HUDEP-2 (cell line): ENCODE data around the gene GPNMB.
A peak's percentile ranks its signal among the peaks of the same experiment; 100 is the strongest.
"Not testable (repeated sequence)": the region's sequence is repeated elsewhere in the genome, so short reads cannot be mapped to it uniquely, and the experiment has no call there.

ENCODE experiments used
- DNase-seq, 76 experiments: peaks; one replicate each; lab custom pipeline; 2025; ENCODE audit not compliant: unreplicated experiment in 76 of 76; lab: John Stamatoyannopoulos, UW

Gene GPNMB

DNA sequence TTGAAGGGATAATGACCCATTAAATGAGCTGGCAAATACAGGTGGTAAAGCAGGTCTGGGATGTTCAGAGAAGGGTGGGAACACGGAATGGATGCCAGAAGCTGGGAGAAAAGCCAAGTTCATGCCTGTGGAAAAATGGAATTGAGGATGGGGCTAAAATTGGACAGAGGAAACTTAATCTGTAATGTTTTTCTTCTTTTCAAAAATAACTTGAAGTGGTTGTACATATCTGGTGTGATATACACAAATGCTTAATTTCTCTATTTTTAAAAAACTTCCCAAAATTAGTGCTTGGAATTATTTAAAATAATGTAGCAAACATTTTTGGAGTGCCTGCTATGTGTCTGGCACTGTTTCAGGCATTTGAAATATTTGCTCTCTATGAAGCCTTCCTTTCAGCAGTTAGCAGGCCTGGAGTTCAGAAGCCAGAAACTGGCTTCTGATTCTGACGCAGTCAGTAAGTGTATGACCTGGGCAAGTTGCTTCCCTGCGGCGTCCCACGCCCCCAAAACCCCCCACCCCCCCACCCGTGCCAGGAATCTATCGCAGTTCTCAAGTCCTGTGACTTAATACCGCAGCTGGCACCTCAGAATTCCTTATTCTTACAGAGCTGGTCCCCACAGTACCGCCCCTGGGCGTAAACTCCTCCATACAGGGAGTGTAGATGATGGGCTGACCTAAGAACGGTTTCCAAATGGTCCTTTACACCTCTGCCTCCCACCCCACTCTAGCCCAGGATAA, 51.7 kb downstream of the GPNMB start:
- peak in 1 of 76 experiments; percentile 14 for DNase-seq

GRCh38 chr7:23298885-23299769, 52.6 kb downstream of the GPNMB start, which contains the start of gene MALSU1:
Gene MALSU1, plus strand, starts transcription at chr7:23299339. Its CDS starts 14 bp downstream, at chr7:23299353.
- peak; percentile 54 to 99 (median 93) for DNase-seq

DNA sequence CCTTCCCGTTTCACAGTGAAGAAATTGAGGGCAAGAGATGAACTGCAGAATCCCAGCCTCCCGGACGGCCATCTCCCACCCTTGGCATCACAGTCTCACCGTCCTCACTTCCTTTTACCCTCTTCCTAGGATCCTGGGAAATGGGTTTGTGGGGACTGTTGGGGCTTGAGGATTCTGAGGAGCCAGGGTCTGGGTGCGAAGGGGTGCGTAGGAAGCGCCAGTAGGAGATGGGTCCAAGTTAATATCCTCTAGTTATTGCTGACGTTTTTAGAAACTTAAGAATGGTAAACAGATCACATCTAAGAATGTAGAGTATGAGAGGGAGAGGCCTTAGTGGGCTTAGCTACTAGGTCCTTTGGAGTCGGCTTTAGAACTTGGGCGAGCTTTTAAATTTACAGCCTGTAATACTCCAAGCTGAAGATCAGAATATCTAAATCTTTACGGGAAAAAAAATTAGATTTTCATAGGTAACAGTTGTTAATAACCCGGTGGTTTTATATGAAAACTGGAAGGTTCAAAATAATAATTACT, 53.3 kb downstream of the GPNMB start:
- DNase-seq: peak in 4 of 76 experiments; percentile 9 to 36 (median 24)

DNA sequence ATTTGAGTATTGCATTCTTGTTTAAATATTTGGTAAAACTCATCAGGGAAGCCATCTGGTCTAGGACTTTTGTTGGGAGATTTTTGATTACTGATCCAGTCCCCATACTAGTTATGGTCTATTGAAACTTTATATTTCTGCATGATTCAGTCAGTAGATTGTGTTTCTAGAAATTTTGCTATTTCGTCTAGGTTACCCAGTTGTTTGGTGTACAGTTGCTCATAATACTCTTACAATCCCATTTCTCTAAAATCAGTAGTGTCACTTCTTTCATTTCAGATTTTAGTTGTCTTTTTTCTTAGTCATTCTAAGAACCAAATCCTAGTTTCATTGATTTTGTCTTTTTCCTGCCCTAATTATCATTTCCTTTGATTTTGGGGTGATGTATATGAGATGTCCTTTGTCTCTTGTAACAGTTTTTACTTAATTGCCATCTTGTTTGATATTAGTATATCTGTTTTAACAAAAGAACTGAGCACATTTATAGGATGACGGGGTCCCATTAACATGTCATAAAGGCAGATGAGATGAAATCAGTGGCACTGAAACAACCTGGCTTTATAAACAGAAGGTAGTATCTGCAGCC, 60.5 kb downstream of the GPNMB start:
- no peak for DNase-seq

DNA sequence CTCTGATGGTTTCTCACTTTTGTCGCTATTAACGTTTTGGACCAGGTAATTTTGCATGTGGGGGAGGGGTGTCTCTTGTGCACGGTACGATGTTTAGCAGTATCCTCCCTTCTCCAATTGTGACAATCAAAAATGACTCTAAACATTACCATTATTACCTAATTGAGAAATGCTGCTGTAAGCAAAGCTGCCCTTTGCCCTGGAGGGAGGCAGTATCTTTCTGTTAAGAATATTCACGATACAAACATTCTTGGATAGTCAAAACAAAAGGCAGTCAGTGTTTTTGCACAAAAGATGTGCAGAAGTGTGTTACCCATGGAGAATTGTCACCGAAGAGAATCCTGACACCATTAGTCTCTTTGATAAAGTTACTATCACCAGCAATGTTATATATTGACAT, 62.2 kb downstream of the GPNMB start:
- no peak for DNase-seq

DNA sequence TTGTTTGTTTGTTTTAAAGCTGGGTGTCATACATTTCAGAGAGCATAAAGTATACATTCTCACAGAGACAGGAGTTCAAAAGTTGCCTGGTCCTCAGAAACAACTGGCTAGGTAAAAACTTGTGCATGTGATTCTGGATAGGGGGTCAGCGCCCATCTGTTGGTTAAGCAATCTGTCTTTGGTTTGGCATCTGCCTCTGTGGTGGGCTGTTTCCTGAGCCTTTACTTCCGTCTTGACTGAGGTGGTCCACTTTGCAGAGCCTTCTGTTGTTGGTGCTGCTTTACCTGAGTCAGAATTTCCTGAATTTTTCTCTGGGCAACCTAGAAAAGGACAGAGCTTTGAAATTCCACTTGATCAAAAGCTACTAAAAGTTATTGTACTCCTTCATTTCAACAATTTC, 65.6 kb downstream of the GPNMB start:
- DNase-seq: not testable (repeated sequence)

- no peak for DNase-seq
These were observed 68.8 kb downstream of the GPNMB start for GRCh38 chr7:23315366-23315765.
